Panc1 (cell line): ENCODE measurements around the gene ABCB6. TPM values are rescaled to one million over a fixed set of nuclear protein-coding genes. Genes with fewer than 3 reads are reported as not detected.

Source experiments
- ATAC-seq: fragments of 200-7000 bp; cut with Tn5 transposase; 2 replicates; pipeline ENCODE4 v1.9.1; 2020; ENCODE audit warnings: mild to moderate bottlenecking, moderate library complexity
- BruUV-seq: library from RNA; stranded (reverse); fragments of 400-500 nt; replicated peaks from 2 replicates; lab custom pipeline; 2021; lab: Mats Ljungman, UMichigan
- CTCF ChIA-PET: fragments of 300-600 bp; sonication (Branson Sonifier 250); formaldehyde crosslinking; loops from one replicate; lab custom pipeline; 2022; ENCODE audit warnings: antibody characterized with exemption; lab: Charles Lee
- POLR2A ChIA-PET: fragments of 300-600 bp; sonication (Branson Sonifier 250); formaldehyde crosslinking; loops from one replicate; lab custom pipeline; 2022; ENCODE audit warnings: antibody characterized with exemption; lab: Charles Lee
- DNase-seq: peaks from one replicate; pipeline ENCODE4 v3.0.0-alpha.2; 2010; ENCODE audit warnings: low read depth, low spot score
- H3K27ac ChIP-seq: 2 replicates; pipeline ENCODE4 v1.5.1; 2011; ENCODE audit warnings: mild to moderate bottlenecking, low read length, inconsistent platforms
- H3K27me3 ChIP-seq: fragments of 200-500 bp; sonication (Bioruptor generic); 2 replicates; pipeline ENCODE4 v1.6.0; 2014; ENCODE audit warnings: low read length, inconsistent platforms; ENCODE audit not compliant: control insufficient read depth, insufficient read depth
- H3K36me3 ChIP-seq: fragments of 200-500 bp; sonication (Bioruptor generic); 2 replicates; pipeline ENCODE4 v1.5.1; 2014; ENCODE audit warnings: inconsistent platforms, mild to moderate bottlenecking, low read length, moderate library complexity; ENCODE audit not compliant: control insufficient read depth, insufficient read depth
- H3K4me1 ChIP-seq: 2 replicates; pipeline ENCODE4 v1.5.1; 2011; ENCODE audit warnings: inconsistent platforms, mild to moderate bottlenecking, low read length, moderate library complexity; ENCODE audit not compliant: control insufficient read depth, insufficient read depth
- H3K4me3 ChIP-seq, 2 experiments: 2 replicates each; pipeline ENCODE4 v1.5.1; 2011 to 2012; ENCODE audit warnings: low read depth in 2 of 2, low read length in 2 of 2, mild to moderate bottlenecking in 2 of 2, inconsistent platforms in 1 of 2, moderate library complexity in 1 of 2
- H3K9me3 ChIP-seq: fragments of 200-500 bp; sonication (Bioruptor generic); 2 replicates; pipeline ENCODE4 v1.5.1; 2014; ENCODE audit warnings: low read depth, mild to moderate bottlenecking, inconsistent platforms, low read length, moderate library complexity; ENCODE audit not compliant: control insufficient read depth, insufficient read depth
- CTCF ChIP-seq: fragments of 450-650 bp; IDR thresholded peaks from 2 replicates; pipeline ENCODE4 v1.5.1; 2017; ENCODE audit warnings: mild to moderate bottlenecking
- POLR2AphosphoS5 ChIP-seq: IDR thresholded peaks from 2 replicates; pipeline ENCODE4 v1.6.1; 2012; ENCODE audit warnings: mild to moderate bottlenecking, low read depth, low read length, moderate library complexity
- REST ChIP-seq, 2 experiments: IDR thresholded peaks; 2 replicates each; pipeline ENCODE4 v1.6.1; 2011 to 2012; ENCODE audit warnings: low read depth in 2 of 2, control low read depth in 1 of 2, low read length in 1 of 2, mild to moderate bottlenecking in 1 of 2, moderate library complexity in 1 of 2; ENCODE audit not compliant: insufficient read depth in 1 of 2
- SIN3A ChIP-seq: IDR thresholded peaks from 2 replicates; pipeline ENCODE4 v1.6.1; 2012; ENCODE audit warnings: low read depth, mild to moderate bottlenecking, low read length, moderate library complexity, borderline replicate concordance; ENCODE audit not compliant: insufficient read depth
- TCF7L2 ChIP-seq: IDR thresholded peaks from 2 replicates; pipeline ENCODE4 v1.6.1; 2011; ENCODE audit warnings: mild to moderate bottlenecking, low read depth, low read length, inconsistent platforms
- in situ Hi-C: cut with HindIII; loops from 2 replicates; pipeline ENCODE4 v1.10.0; 2016; ENCODE audit warnings: low sequenced_read_pairs, low pct_unique_long_range_greater_than_20kb
- intact Hi-C: fragments of 100-400 bp; cut with micrococcal nuclease; formaldehyde crosslinking; loops from one replicate; pipeline ENCODE4 v1.10.0; 2022; ENCODE audit not compliant: unreplicated experiment
- total RNA-seq: library from RNA; stranded (reverse); gene quantifications from one replicate; pipeline ENCODE4 v1.2.1, GENCODE V29; 2021; ENCODE audit not compliant: unreplicated experiment

ABCB6 gene
- total RNA-seq, 1 experiment from 2014 or later = 19.0 TPM

- CTCF ChIA-PET = no interaction called here
- H3K4me1 ChIP-seq = peaks cover 19% of the 10 kb centered on the region
- DNase-seq (no peak), ATAC-seq (no peak)
- BruUV-seq = TSS peak; percentile 56
- intact Hi-C loops = no loop called here
- in situ Hi-C loops = no loop called here
- H3K4me3 ChIP-seq = no peak overlapping the region
- POLR2A ChIA-PET = no interaction called here
- no peaks in the 10 kb centered on the region for H3K9me3 ChIP-seq
- no peak overlapping the region for H3K27ac ChIP-seq
- H3K36me3 ChIP-seq = no peaks in the 10 kb centered on the region; the same call in 1 of the 2 replicates
- TF ChIP-seq SIN3A (no peak), CTCF (no peak), REST (IDR thresholded peaks at IDR 0.05; ENCODE audit: insufficient read depth in 1 of 2, low read depth in 2 of 2, low read length in 1 of 2) (no peak), TCF7L2 (no peak), POLR2AphosphoS5 (no peak)
- H3K27me3 ChIP-seq = no peaks in the 10 kb centered on the region
These were observed 24.6 kb upstream of the ABCB6 start for GRCh38 chr2:219243291-219243761.

- H3K9me3 ChIP-seq = no peaks in the 10 kb centered on the region
- ATAC-seq (no peak), DNase-seq (no peak)
- peaks cover 10% of the 10 kb centered on the region; the same call in 1 of the 2 replicates for H3K36me3 ChIP-seq
- H3K4me3 ChIP-seq = no peak overlapping the region
- intact Hi-C loops (no loop called here), in situ Hi-C loops (no loop called here)
- POLR2A ChIA-PET = no interaction called here
- no peaks in the 10 kb centered on the region for H3K27me3 ChIP-seq
- BruUV-seq = no TSS peak
- no peak overlapping the region for H3K27ac ChIP-seq
- no peak for TF ChIP-seq POLR2AphosphoS5
- TF ChIP-seq SIN3A = no peak
- TF ChIP-seq TCF7L2 = no peak
- no peak for TF ChIP-seq REST (IDR thresholded peaks at IDR 0.05; ENCODE audit: insufficient read depth in 1 of 2, low read depth in 2 of 2, low read length in 1 of 2)
- no peak for TF ChIP-seq CTCF
- CTCF ChIA-PET = interaction anchor here (0.6 kb wide), 1 partner anchor 503 kb away, joined by 4 read pairs; no protein-coding TSS in a partner anchor
- H3K4me1 ChIP-seq = no peaks in the 10 kb centered on the region
These were observed 15.6 kb upstream of the ABCB6 start for GRCh38 chr2:219234331-219234730.
